Measurements from ENCODE around the gene SRPK2. TPM values are rescaled to one million over a fixed set of nuclear protein-coding genes. Genes with fewer than 3 reads are reported as not detected.

Gene SRPK2
- total RNA-seq, 4 donors from 2014 or later: 33.0 to 47.4 (median 42.8) TPM

GRCh38 chr7:105391429-105391828 is 2.7 kb upstream of the SRPK2 start:
- no peak for DNase-seq (ENCODE audit: extremely low spot score)
- no peaks in the 10 kb centered on the region for H3K36me3 ChIP-seq
- 96% methylated on average over 5 of the region's 5 CpGs for WGBS
- peaks cover 10 to 16% (median 12%) of the 10 kb centered on the region in 4 donors for H3K4me1 ChIP-seq
- H3K9me3 ChIP-seq: no peaks in the 10 kb centered on the region
- no peak overlapping the region for H3K27ac ChIP-seq (replicated peaks in 1 of 4)
- no peak for TF ChIP-seq POLR2AphosphoS5 (IDR thresholded peaks at IDR 0.05)
- TF ChIP-seq POLR2A (IDR thresholded peaks at IDR 0.05; ENCODE audit: low read depth): no peak
- TF ChIP-seq EP300 (IDR thresholded peaks at IDR 0.05): no peak
- no peak for TF ChIP-seq CTCF (IDR thresholded peaks at IDR 0.05)
- H3K27me3 ChIP-seq: no peaks in the 10 kb centered on the region
- H3K4me3 ChIP-seq: no peak overlapping the region
- intact Hi-C loops (cut with DNase I): no loop called here

- DNase-seq (ENCODE audit: extremely low spot score): no peak
- 71% methylated on average over 1 of the region's 1 CpG for WGBS
- no peaks in the 10 kb centered on the region for H3K9me3 ChIP-seq
- no peak overlapping the region for H3K27ac ChIP-seq (replicated peaks in 1 of 4)
- intact Hi-C loops (cut with DNase I): no loop called here
- no peak overlapping the region for H3K4me3 ChIP-seq
- H3K36me3 ChIP-seq: no peaks in the 10 kb centered on the region
- H3K4me1 ChIP-seq: peaks cover 10 to 20% (median 12%) of the 10 kb centered on the region in 4 donors
- TF ChIP-seq EP300 (IDR thresholded peaks at IDR 0.05): no peak
- no peak for TF ChIP-seq POLR2AphosphoS5 (IDR thresholded peaks at IDR 0.05)
- no peak for TF ChIP-seq POLR2A (IDR thresholded peaks at IDR 0.05; ENCODE audit: low read depth)
- TF ChIP-seq CTCF (IDR thresholded peaks at IDR 0.05): no peak
- no peaks in the 10 kb centered on the region for H3K27me3 ChIP-seq
These were observed 1.2 kb upstream of the SRPK2 start for GRCh38 chr7:105389889-105390288.

- TF ChIP-seq POLR2AphosphoS5 (IDR thresholded peaks at IDR 0.05) (no peak), CTCF (IDR thresholded peaks at IDR 0.05) (peak in 1 of 3 experiments; percentile 13), EP300 (IDR thresholded peaks at IDR 0.05) (no peak)
- intact Hi-C loops (cut with DNase I): no loop called here
- H3K4me3 ChIP-seq: peak overlapping the region; percentile 92 to 99 (median 95)
- H3K27ac ChIP-seq (replicated peaks in 1 of 4): peak overlapping the region; percentile 72 to 88 (median 84)
- H3K9me3 ChIP-seq: no peaks in the 10 kb centered on the region
- no peaks in the 10 kb centered on the region for H3K27me3 ChIP-seq
- H3K36me3 ChIP-seq: no peaks in the 10 kb centered on the region
- no peak for DNase-seq (ENCODE audit: extremely low spot score)
- 7% methylated on average over 32 of the region's 45 CpGs for WGBS
- peaks cover 10 to 20% (median 12%) of the 10 kb centered on the region in 4 donors for H3K4me1 ChIP-seq
These were observed 448 bp upstream of the SRPK2 start for GRCh38 chr7:105389088-105389650.

GRCh38 chr7:105387508-105388355 is 989 bp downstream of the SRPK2 start:
- WGBS: 2% methylated on average over 38 of the region's 76 CpGs
- TF ChIP-seq POLR2AphosphoS5 (IDR thresholded peaks at IDR 0.05) (peak in 1 of 2 donors; percentile 31), POLR2A (IDR thresholded peaks at IDR 0.05; ENCODE audit: low read depth) (no peak), CTCF (IDR thresholded peaks at IDR 0.05) (peak; percentile 4 to 21 (median 15))
- H3K4me1 ChIP-seq: peaks cover 10 to 20% (median 12%) of the 10 kb centered on the region in 4 donors
- H3K4me3 ChIP-seq: peak overlapping the region; percentile 92 to 99 (median 95)
- H3K27ac ChIP-seq (replicated peaks in 1 of 4): peak overlapping the region; percentile 76 to 88 (median 84)
- intact Hi-C loops (cut with DNase I): no loop called here
- no peaks in the 10 kb centered on the region for H3K9me3 ChIP-seq
- no peaks in the 10 kb centered on the region for H3K36me3 ChIP-seq
- H3K27me3 ChIP-seq: no peaks in the 10 kb centered on the region
- DNase-seq (ENCODE audit: extremely low spot score): peak; percentile 92
